ENCODE data around the gene WWOX.
A peak's percentile ranks its signal among the peaks of the same experiment; 100 is the strongest.

The WWOX gene

DNA sequence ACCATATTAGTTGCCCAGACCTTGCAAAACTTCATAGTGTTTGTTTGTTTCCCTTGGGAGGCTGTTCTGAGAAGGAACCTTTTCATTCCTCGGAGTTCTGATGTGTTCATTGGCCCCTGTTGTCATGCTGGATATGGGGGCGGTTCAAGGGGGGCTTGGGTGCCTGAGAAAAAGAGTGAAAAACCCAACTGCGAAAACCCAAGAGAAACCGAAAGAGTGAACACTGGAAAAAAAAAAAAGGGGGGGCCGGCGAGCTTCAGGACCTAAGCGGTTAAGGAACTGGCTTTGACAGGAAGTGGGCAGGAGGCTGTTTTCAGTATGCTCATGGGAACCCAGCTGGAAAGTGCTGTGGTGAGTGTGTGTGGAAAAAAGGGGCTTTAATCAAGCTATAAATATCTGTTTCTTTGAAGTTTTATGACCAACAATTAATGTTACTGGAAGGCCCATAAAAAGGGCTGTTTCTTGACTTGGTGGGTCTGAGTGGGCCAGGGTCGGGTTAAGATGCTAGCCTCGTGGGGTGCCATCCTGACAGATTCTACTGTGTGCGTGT, 990.4 kb downstream of the WWOX start:
- DNase-seq: peak in 3 of 5 donors; percentile 12 to 79 (median 17)

GRCh38 chr16:79090966-79091365, 991.5 kb downstream of the WWOX start:
- no peak for DNase-seq

- DNase-seq: no peak
These were observed 993.4 kb downstream of the WWOX start for GRCh38 chr16:79092846-79093245.

DNA sequence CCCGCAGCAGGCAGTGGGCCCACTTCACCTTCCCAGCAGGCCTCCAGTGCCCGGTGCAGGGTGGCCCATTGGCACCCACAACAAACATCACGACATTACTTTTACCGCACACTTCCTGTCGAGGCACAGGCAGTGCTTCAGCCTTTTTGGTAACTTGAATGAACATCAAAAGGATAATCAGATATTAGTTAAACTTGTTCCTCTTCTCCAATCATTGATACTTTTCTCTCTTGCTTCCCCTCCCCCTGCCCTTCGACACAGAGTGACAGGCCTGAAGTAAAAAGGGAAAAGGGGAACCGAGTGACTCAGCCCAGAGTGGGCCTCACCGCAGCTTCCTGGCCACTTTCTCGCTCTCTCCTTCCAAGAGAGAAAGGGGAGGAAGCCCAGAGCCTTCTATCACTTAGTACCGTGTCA, 994.1 kb downstream of the WWOX start:
- peak in 2 of 5 donors; percentile 3 to 40 for DNase-seq

GRCh38 chr16:79096246-79096645, 996.8 kb downstream of the WWOX start:
- no peak for DNase-seq

DNA sequence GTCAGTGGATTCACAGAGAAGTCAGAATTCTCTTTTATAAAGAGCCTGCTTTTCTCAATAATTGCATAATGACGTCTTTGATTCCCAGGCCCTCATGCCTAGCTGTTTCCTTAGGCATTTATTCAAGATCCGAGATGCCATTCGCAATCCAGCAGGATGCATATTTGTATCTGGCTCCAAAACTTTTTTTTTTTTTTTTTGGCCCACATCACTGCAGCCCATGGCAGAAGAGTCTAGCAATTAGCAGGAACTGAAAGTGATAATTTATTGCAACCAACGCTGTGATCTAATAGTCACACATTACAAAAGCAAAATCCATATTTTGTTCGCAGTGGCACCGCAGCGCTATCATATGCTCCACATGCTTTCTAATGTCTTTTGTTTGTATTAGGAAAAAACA, 997.7 kb downstream of the WWOX start:
- no peak for DNase-seq

DNA sequence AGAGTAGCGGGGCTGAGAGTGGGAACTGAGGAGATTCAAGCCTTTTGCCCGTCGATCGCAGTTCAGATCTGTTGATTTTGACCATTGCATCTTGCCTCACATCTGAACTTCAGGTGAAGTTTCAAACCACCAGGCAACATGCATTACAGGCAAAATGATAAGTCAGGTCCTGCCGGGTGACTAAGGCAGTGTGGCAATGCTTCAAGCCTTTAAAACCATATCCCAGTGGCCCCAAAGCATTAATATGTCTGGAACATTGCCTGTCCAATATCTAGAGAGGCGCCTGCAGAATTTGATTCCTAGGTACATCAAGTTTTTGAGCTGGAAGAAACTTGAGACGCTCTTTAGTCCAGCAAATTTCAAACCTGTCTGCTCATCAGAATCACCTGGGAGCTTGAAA, 998.3 kb downstream of the WWOX start:
- no peak for DNase-seq

DNA sequence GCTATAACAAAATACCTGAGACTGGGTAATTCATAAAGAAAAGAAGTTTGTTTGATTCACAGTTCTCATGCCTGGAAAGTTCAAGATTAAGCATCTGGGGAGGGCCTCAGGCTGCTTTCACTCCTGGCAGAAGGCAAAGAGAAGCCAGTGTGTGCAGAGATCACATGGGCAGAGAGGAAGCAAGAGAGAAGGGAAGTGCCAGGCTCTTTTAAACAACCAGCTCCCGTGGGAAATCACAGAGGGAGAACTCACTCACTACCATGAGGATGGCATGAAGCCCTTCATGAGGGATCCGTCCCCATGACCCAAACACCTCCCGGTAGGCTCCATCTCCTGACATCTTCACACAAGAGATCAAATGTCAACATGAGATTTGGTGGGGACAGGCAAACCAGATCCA, 999.5 kb downstream of the WWOX start:
- DNase-seq: no peak

DNA sequence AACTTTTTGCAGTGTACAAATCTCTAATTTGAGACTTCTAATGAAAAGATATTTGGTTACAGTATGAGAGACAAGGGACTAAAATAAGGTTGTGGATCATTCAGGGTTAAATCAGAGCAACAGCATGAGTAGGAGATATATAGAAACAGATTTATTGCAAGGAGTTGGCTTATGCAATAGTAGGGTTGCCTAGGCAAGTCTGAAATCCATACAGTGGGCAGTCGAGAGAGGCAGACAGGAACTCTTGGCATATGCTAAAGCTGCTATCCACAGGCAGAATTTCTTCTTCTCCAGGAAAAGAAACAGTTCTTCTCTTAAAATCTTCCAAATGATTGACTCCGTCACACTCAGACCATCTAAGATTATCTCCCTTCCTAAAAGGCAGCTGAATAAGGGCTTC, 1000.3 kb downstream of the WWOX start:
- no peak for DNase-seq

DNA sequence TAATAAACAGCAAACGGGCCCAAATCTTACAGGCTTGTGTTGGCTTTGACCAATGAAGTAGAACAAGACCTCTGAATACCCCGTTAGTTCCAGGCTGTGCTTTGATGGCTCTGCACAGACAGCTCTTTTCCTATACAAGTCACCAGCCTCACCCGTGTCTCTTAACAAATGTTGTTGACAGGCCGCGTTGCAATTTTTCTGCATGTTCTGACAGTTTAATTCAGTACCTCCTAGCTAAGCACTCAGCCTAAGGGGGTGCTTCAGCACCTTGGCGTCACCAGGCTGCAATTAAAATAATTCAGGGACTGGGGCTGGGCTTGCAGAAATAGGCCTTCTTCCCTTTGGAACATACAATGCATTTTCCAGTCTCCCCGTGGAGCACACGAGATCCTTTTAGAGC, 1001.0 kb downstream of the WWOX start:
- DNase-seq: no peak

GRCh38 chr16:79101491-79101890, 1002.0 kb downstream of the WWOX start:
- DNase-seq: no peak

GRCh38 chr16:79104567-79104966, 1005.1 kb downstream of the WWOX start:
- DNase-seq: no peak

- DNase-seq: no peak
These were observed 1007.8 kb downstream of the WWOX start for GRCh38 chr16:79107301-79107700.

DNA sequence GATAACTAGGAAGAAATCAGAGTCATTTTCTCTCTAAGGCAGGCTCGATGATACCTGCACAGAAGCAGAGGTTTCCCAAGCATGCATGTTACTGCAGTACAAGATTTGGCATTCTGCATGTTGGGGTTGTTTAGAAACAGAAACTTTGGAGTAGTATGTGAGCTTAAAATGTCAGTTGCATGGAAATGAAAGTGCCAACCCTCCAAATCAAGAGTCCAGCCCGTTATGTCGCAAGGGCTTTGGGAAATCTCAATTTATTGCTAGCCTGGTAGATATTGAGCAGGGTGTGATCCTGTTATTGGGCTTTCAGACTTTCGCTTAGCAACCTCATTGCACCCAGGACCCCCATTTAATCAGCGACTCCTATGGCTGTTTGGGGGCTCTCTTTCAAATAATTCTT, 1010.3 kb downstream of the WWOX start:
- no peak for DNase-seq

GRCh38 chr16:79110242-79110641, 1010.8 kb downstream of the WWOX start:
- DNase-seq: no peak

- DNase-seq: no peak
These were observed 1011.5 kb downstream of the WWOX start for GRCh38 chr16:79110953-79111352.

- no peak for DNase-seq
These were observed 1013.0 kb downstream of the WWOX start for GRCh38 chr16:79112462-79112861.

DNA sequence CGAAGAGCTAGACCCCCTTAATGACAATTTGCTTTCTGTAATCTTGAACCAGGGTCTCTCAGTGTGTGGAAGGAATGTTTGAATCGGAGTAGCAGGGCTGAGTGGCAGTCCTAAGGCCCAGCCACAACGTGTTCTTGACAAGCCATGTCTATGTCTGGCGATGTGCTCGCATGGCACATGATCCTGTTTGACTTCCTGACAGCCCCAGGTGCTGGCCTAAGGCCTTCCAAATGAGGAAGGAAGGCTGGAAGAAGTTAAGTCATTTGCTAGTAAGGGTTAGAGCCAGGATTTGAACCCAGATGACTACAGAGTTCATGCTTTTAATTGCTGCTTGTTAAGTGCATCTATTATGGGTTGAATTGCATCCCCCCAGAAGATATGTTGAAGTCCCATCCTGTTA, 1014.4 kb downstream of the WWOX start:
- DNase-seq: no peak

DNA sequence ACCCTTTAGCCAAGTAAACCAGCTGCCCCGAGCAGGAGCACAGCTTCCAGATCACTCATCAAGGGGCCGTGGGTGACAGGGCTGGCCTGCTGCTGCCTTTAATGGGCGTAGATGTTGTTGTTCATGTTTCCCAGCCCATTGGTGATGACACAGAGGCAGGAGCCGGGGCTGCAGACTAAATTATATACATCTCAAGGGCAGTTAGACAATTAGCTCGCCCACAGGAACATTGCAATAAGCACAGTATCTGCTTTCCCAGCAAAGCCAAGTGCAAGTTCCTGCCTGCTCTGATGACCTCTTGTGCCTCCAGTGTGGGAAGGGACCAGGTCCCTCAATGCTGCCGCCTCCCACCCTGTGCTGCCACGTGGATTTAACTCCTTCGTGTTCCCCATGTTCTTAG, 1015.3 kb downstream of the WWOX start:
- DNase-seq: no peak

DNA sequence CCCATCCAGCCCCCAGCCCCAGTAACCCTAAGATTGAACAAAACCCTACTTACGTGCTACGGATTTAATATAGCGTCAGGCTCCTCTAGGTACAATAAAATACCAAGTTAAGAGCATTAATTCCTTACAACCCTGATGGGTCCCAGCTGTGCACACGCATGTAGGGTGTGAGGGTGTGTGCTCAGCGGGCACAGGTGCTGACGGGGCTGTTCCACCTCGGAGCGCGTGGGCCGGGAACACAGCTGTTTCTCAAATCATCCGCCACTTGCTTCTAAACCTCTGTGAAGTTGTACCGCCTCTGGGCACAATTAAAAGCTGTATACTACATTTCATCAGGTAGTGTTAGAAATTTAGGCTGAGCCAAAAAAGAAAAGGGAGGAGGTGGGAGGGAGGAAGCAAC, 1022.5 kb downstream of the WWOX start:
- DNase-seq: no peak

DNA sequence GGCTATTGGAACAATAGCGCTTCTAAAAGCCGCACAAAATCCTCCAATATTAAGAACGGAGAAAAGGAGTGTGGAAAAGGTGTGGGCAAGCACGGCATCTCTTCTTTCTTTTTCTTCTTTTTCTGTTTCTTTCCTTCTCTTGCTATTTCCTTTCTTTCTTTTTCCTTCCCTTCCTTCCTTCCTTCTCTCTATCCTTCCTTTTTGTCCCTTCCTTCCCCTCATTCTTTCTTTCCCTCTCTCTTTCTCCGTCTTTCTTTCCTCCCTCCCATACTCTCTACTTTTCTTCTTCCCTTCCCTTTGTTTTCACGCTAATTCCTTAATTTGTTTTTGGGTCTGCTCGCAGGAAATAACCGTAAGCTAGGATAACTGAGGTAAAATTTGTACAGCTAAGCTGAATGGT, 1022.9 kb downstream of the WWOX start:
- DNase-seq: no peak

GRCh38 chr16:79124016-79124756, 1024.7 kb downstream of the WWOX start:
- no peak for DNase-seq

DNA sequence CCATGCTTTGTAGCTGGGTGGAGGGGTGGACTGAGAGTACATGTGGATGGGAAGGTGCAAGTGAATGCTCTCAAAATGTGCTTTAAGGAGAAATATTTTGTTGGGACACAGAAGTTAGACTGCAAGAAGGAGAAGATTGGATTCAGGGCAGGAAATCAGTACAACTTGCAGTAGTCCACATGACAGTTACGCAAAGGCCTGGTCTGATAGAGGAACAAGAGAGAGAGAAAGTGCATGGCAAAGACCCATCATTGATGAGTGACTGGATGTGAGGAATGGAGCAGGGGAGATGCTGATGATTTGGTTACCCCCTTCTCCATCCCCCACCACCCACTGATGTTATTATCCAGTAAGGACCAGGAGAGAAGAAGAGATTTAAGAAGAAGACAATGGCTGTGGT, 1028.3 kb downstream of the WWOX start:
- no peak for DNase-seq

- DNase-seq: no peak
These were observed 1029.3 kb downstream of the WWOX start for GRCh38 chr16:79128706-79129105.

- DNase-seq: no peak
These were observed 1031.2 kb downstream of the WWOX start for GRCh38 chr16:79130616-79131015.

All from T-helper 1 cell (primary cell).